ENCODE measurements around the gene ATXN7L1.

- TF ChIP-seq POLR2A (IDR thresholded peaks at IDR 0.05) (no peak), CTCF (IDR thresholded peaks at IDR 0.05) (no peak)
Measured at GRCh38 chr7:105874055-105874454, 2.3 kb downstream of the ATXN7L1 start.
